Measurements from ENCODE around the gene ITIH4.

ITIH4 gene

GRCh38 chr3:52854013-52854412, 23.5 kb upstream of the ITIH4 start:
- TF ChIP-seq CTCF (IDR thresholded peaks at IDR 0.05; ENCODE audit: insufficient read depth, low read length, missing control alignments) = no peak
- POLR2A ChIA-PET = no interaction called here
- CTCF ChIA-PET = interaction anchor here (0.8 to 1.7 kb wide), 6 partner anchors 9 to 216 kb away, joined by 3 to 6 read pairs (median 4); no protein-coding TSS in a partner anchor
- no peak for DNase-seq (ENCODE audit: low read depth, low spot score)
- no peak overlapping the region for H3K4me3 ChIP-seq (ENCODE audit: low read depth, low read length)

GRCh38 chr3:52852419-52852818, 21.9 kb upstream of the ITIH4 start:
- ChIA-PET POLR2A (no interaction called here), CTCF (interaction anchor here (0.7 to 1.7 kb wide), 8 partner anchors 8 to 222 kb away, joined by 3 to 5 read pairs (median 4); no protein-coding TSS in a partner anchor)
- no peak overlapping the region for H3K4me3 ChIP-seq (ENCODE audit: low read depth, low read length)
- no peak for DNase-seq (ENCODE audit: low read depth, low spot score)
- TF ChIP-seq CTCF (IDR thresholded peaks at IDR 0.05; ENCODE audit: insufficient read depth, low read length, missing control alignments) = no peak

DNA sequence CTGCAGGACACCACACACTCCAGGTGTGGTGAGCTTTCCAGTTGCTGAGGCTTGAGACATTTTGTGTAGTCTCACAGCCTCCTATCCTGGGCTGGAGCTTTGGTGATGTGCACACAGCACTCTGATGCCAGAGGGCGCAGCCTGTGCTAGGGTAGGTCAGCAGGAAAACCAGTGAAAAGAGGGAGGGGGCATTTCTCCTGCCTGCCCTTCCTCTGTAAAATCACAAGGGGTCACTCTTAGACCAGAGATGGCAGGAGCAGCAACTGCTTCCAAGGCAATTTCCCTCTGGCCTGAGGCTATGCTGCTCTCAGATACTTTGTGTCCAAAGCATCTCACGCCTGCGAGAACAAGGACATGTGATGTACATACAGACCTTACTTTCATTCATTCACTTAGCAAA, 20.9 kb upstream of the ITIH4 start:
- ChIA-PET POLR2A (no interaction called here), CTCF (interaction anchor here (0.6 to 1.7 kb wide), 14 partner anchors 9 to 244 kb away, joined by 3 to 11 read pairs (median 3); partner anchors contain the start of gene NEK4)
- peak; percentile 59 for TF ChIP-seq CTCF (IDR thresholded peaks at IDR 0.05; ENCODE audit: insufficient read depth, low read length, missing control alignments)
- no peak for DNase-seq (ENCODE audit: low read depth, low spot score)
- H3K4me3 ChIP-seq (ENCODE audit: low read depth, low read length) = no peak overlapping the region

DNA sequence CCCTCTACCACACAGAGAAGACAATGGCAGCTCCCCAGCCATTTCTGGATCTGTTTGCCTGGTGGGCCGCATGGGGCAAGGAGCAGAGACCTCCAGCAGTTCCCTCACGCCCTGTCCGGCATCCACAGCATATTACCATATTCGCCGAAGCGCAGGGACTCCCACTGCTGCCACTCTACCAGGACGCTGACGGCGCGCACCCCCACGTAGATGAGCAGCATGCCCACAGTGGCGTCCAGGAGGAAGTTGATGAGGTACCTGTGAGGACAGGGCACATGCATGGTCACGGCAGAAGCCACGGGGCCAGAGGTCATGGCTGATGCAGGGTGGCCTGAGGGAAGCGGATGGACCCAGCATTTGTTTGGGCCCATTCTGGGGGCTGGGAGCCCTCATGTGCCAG, 19.2 kb upstream of the ITIH4 start:
- CTCF ChIA-PET = interaction anchor here (0.9 to 2.0 kb wide), 8 partner anchors 57 to 347 kb away, joined by 3 to 7 read pairs (median 4); no protein-coding TSS in a partner anchor
- no peak for TF ChIP-seq CTCF (IDR thresholded peaks at IDR 0.05; ENCODE audit: insufficient read depth, low read length, missing control alignments)
- no peak for DNase-seq (ENCODE audit: low read depth, low spot score)
- no peak overlapping the region for H3K4me3 ChIP-seq (ENCODE audit: low read depth, low read length)
- POLR2A ChIA-PET = no interaction called here

DNA sequence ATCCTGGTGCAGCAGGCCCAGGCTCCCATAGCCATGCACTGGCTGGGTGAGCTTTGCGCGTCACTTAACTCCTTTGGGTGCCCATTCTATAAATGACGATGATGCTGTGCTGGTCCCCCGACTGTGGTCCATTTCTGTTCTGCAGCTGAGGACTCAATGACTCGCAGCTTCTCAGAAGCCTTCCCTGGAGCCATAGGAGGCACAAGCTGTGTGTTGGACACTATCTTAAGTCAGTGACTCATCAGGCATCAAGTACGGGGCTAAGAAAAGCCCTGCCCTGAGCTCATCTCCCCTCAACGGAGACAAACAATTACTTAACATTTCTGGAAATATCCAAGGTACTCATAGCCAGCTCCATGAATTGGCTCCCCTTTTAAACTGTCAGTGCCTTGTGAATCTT, 18.1 kb upstream of the ITIH4 start:
- POLR2A ChIA-PET = interaction anchor here (0.5 kb wide), 2 partner anchors 103 to 128 kb away, joined by 3 read pairs; no protein-coding TSS in a partner anchor
- H3K4me3 ChIP-seq (ENCODE audit: low read depth, low read length) = no peak overlapping the region
- no peak for TF ChIP-seq CTCF (IDR thresholded peaks at IDR 0.05; ENCODE audit: insufficient read depth, low read length, missing control alignments)
- CTCF ChIA-PET = interaction anchor here (0.7 to 2.0 kb wide), 12 partner anchors 8 to 348 kb away, joined by 3 to 7 read pairs (median 4); partner anchors contain the start of gene MUSTN1
- DNase-seq (ENCODE audit: low read depth, low spot score) = peak; percentile 45

GRCh38 chr3:52847726-52848125, 17.3 kb upstream of the ITIH4 start:
- TF ChIP-seq CTCF (IDR thresholded peaks at IDR 0.05; ENCODE audit: insufficient read depth, low read length, missing control alignments) = no peak
- DNase-seq (ENCODE audit: low read depth, low spot score) = no peak
- CTCF ChIA-PET = interaction anchor here (1.2 to 1.8 kb wide), 3 partner anchors 9 to 349 kb away, joined by 3 to 5 read pairs (median 4); partner anchors contain the start of gene MUSTN1
- no peak overlapping the region for H3K4me3 ChIP-seq (ENCODE audit: low read depth, low read length)
- POLR2A ChIA-PET = no interaction called here
